Measurements from ENCODE around the gene NPR3.

GRCh38 chr5:32802764-32803163, 91.6 kb downstream of the NPR3 start:
- TF ChIP-seq CTCF (conservative IDR thresholded peaks at IDR 0.05) (no peak), EZH2 (IDR thresholded peaks at IDR 0.05; ENCODE audit: low read depth) (no peak)
